ENCODE results near the gene SPTBN4.
"Not testable (repeated sequence)": the region's sequence is repeated elsewhere in the genome, so short reads cannot be mapped to it uniquely, and the experiment has no call there.

Gene SPTBN4

DNA sequence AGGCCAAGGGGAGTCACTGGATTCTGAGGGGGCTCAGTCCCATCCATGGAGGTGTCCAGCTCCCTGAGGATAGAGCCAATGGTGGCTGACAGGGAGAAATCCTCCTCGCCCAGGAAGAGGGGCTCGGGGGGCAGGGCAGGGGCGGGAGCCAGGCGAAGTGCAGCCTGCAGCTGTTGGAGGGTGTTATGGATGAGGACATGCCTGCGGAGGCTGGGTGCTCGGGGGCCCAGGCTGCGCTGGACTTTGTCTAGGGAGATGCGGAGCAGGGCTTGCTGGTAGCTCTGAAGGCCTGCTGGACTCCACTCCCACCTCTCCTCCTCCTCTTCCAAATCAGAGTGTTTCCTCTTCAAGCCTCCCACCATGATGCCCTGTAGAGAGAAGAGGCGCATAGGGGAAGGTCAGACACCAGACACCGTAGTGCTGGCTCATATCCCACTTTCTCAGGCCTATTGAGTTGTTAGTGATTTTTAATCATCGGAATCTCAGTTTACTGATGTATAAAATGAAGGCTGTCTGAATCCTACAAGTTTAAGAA is 25.0 kb upstream of the SPTBN4 start:
- DNase-seq (ENCODE audit: low read depth): no peak

DNA sequence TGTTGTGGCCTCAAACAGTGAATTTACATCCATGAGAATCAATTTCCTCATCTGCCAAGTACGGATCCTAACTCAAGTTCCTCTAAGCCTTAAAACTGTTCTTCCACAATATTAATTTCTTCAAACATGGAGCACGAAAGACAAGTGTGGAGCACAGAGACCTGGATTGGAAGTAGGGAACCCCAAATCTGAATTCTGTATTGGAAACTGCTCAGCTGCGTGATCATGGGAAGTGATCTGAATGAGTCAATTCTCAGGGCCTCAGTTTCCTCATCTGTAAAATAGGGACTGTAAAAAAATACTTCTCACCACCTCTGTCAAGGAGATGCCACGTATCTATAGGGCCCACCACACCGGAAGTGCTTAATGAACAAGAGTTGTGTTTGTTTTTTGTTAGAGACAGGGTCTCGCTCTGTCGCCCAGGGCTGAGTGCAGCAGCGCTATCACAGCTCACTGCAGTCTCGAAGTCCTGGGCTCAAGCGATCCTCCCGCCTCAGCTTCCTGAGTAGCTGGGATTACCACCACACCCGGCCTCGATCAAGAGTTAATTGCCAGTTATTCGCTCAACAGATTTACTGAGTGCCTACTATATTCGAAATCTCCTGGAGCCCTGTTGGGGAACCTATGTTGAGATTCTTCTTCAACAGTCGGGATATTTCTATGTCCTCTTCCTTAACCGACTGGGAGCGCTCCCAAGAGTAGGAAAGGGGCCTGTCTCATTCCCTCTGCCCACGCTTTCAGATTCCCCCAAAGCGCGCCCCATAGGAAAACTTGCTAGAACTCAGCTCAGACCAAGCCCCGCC is 24.3 kb upstream of the SPTBN4 start:
- DNase-seq (ENCODE audit: low read depth): no peak

DNA sequence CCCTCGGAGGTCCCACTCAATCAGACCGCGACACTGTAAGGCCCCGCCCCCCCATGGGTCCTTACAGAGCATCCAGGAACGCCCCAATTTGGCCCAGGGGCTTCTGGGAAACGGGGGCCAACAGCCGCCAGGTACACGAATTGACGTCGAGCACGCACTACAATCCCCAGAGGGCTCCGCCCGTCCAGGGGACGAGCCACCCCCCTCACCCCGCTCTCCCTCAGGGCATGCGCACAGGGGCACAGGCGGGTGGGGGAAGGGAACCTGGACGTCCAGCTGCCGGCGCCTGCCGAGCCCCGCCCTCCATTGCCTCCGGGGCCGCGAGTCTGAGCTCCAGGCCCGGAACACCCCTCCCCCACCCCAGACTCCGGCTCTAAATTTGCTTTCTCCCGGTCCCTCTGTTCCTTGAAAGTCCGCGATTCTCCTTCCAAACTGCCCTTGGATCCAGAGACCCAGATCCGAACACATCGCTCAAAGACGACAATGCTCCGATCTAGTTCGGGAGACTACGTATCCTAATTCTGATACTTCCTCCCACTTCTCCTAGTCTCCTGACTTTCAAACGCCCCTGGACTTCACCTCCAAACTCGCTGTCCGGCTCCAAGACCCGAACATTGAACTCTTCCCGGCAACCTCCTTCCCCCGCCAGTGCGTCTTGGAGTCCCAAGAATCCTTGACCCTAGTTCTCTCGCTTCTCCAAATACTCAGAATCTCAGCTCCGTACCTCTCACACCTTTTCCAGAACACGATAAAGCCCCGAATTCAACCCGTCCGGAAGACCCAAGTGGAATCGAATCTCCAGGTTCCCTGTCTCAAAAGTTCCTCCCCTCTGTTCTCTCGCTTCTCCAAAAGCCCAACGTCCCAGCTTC is 23.4 kb upstream of the SPTBN4 start:
- DNase-seq (ENCODE audit: low read depth): peak; percentile 100

DNA sequence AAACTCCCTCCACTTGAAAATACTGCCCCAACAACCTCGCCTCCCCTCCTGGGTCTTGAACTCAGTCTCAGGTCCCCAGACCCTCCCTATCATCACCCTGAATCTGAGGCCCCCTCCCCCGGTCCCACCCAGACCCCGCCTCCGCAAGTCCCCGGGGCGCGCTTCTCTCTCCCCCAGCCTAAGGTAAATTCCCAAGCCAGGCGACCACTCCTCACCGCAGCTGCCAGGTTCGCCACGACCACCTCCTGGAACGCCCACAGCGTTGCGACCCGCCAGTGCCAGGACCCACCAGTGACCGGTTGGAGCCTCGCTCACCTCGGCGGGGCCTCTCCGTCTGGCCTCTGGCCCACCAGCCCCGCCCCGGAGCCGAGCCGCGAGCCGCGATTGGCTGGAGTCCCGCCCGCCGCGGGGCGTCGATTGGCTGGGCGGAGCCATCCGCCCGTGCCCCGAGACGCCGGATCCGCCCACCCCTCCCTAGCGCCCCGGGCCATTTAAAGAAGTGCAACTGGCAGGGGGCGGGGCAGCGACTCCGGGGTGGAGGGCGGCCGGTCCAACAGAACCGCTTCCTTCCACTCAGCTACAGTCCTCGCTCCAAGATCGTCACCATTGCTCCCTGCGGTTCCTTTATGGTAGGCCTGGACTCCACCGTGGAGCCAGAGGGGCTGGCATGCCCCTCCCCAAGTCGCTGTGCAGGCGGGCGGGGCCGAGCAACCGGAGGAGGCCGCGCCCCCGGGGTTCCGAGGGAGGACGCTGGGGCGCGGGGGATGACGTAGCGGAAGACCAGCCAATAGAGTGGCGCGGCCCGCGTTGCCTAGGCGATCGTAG is 22.6 kb upstream of the SPTBN4 start, which contains the start of gene SERTAD3:
TSS of gene SERTAD3 (minus strand) at position 336 of the 825 bp plus-strand sequence. CDS start 2,255 bp downstream, outside the sequence.
- DNase-seq (ENCODE audit: low read depth): peak; percentile 94

DNA sequence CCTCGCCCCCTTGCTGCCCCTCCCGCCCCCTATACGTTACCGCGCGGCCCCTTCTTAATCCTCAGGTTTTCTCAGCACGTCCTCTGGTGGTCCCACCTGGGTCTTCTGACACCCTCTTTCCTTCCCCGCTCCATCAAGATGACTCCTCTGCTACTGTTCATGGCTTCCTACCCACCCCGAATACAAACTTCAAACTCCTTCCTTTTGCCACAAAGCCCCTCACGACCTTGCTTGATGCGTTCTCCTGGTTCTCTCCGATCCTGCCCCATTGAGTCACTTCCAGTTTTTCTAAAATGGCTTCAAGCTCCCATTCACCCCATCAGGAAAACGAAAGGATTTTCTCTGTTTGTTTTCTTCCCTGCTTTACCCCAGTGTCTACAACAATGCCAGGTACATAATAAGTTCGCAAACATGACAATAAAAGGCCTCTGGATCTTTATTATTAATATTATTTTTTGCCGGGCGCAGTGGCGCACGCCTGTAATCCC is 21.9 kb upstream of the SPTBN4 start:
- DNase-seq (ENCODE audit: low read depth): no peak

DNA sequence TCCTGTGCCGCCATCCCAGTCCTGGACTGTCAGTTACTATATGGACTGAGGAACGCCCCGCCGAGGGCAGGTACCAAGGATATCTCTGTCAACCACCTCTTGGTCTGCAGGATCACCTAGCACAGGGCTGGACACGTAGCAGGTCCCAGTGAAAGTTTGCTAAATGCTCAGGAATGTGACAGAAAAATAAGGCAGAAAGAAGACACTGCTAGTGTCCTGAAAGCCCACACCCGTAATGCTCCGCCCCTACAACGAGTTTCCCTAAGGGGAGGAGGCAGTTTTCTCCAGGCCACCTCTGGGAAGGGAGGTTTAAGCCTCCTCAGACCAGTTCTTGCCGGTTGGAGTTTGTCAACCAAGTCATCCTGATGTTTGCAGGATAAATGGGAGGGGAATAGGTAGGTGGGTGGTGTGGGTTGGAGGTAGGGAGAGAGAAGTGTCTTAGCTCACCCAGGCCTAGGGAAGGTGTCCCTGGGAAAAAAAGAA is 21.0 kb upstream of the SPTBN4 start:
- peak; percentile 34 for DNase-seq (ENCODE audit: low read depth)

DNA sequence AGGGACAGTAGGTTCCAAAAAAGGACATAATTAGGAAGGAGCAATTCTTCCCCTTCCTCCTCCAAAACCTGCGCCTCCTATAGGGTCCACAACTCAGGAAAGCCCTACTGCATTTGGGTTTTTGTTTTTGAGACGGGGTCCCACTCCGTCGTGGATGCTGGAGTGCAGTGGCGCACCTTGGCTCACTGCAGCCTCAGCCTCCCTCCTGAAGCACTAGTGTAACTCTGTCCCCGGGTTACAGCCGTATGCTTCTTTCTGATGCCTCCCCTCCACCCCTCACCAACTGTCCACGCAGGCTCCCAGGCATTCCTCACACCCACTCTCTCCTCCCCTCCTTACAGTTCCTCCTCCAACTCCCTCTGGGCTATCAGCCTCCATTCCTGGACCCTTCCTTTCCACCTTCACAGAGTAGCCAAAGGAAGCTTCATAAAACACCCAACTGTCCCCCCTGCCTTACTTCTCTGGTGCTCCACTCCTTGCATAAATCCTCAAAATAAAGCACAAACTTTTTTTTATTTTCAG is 20.5 kb upstream of the SPTBN4 start:
- no peak for DNase-seq (ENCODE audit: low read depth)

DNA sequence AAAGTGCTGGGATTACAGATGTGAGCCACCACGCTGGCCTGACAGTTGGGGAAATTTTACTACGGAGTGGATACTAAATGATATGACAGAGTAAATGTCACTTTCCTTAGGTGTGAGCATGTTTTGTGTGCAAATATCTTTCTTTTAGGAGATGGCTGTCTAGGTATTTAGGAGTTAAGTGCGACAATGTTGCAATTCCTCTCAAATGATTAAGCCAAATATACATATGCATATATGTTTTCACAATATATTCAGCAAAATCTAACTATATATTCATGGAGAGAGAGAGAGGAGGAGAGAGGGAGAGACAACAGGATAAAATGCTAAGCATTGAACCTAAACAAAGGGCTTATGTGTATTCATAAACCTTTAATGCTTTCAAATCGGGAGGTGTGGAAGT is 17.3 kb upstream of the SPTBN4 start:
- DNase-seq (ENCODE audit: low read depth): no peak

DNA sequence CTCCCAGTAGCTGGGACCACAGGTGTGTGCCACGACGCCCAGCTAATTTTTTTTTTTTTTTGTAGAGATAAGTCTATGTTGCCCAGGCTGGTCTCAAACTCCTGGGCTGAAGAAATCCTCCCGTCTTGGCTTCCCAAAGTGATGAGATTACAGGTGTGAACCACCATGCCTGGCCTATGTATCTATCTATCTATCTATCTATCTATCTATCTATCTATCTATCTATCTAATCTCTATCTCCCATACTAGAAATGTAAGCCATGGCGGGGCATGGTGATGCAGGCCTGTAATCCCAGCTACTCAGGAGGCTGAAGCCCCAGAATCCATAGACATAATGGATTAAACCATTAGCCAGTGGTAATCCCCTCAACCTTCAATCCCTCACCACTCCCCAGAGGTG is 16.1 kb upstream of the SPTBN4 start:
- DNase-seq (ENCODE audit: low read depth): no peak

DNA sequence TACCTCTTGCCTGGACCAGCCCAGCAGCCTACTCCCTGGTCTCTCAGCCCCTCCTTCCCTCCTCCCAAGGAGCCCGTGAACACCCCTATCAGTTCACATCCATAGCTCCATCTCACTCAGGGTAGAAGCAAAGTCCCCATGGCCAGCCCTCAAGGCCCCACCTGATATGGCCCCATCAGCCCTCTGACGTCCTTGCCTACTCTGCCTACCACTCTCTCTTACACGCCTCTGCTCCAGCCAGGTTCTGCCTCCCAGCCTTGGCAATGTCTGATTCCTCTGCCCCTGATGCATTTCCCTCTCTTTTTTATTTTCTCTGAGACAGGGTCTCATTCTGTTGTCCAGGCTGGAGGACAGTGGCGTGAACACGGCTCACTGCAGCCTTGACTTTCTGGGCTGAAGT is 14.8 kb upstream of the SPTBN4 start:
- no peak for DNase-seq (ENCODE audit: low read depth)

DNA sequence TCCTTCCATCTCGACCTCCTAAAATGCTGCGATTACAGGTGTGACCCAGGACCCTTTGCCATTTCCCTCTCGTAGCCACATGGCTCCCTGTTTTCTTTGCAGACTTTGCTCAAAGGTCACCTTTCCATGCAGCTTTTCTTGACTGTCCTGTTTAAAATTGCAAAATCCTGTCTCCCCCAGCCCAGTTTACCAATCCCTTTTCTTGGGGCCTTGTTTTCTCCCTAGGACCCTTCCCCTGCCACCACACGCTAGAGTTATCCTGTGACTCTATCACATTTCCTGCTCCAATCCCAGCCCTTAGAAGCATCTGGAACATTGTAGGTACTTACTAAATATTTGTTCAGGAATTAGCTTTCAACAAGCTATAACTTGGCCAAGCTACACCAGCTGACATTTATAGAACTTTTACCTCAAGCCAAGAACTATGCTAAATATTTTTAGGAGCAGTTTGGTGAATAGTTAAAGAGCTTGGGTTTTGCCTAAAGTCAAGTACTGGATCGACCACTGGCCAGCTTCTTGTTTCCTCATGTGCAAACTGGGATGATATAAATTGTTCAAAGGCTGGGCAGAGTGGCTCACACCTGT is 13.6 kb upstream of the SPTBN4 start:
- no peak for DNase-seq (ENCODE audit: low read depth)

DNA sequence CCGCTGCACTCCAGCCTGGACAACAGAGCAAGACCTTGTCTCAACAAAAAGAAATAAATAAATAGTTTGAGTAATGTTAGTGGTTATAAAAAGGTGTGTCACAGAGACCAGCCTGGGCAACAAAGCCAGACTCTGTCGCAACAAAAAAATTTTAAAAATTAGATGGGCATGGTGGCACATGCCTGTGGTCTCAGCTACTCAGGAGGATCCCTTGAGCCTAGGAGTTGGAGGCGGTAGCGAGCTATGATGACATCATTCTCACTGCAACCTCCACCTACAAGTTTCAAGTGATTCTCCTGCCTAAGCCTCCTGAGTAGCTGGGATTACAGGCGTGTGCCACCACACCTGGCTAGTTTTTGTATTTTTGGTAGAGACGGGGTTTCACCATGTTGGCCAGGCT is 12.9 kb upstream of the SPTBN4 start:
- not testable (repeated sequence) for DNase-seq (ENCODE audit: low read depth)

DNA sequence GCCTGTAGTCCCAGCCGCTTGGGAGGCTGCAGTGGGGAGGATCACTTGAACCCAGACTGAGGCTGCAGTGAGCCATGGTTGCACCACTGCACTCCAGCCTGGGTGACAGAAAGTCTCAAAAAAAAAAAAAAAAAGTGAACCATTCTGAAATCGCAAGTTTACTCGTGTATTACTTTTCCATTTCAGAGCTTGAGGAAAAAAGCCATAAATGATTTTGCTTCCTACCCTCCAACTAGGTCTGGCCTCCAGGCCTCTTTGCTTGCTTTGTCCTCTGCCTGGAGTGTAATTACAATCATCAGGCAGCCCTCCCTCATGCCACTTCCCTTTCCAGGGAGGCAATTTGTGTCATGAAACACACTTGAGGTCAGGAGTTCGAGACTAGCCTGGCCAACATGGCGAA is 9.8 kb upstream of the SPTBN4 start:
- no peak for DNase-seq (ENCODE audit: low read depth)

DNA sequence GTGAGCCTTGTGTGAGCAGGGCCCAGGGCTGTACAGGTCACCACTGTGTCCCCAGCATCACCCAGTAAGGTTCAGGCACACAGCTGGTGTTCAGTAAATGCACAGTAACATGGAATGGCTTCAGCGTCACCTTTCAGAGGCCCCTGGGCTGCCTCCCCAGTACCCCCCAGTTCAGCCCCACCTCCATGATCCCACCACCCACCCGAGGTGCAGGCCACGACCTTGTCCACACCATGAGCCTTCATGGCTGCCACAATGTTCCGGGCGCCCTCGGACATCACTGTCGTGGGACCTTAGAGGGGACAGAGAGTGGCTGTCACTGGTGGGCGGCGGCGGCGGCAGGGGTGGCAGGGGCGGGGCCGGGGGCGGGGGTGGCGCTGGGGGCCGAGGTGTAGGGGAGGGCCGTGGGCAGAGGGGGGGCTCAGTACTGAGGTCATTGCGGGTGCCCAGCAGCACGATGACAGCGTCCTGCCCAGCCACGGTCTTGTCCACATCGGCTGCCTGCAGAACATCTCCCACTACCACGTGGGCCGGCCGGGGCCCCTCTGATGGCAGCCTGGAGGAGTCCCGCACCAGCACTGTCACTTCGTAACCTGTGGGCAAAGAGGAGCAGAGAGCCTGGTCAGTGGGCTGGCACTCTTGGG is 8.7 kb upstream of the SPTBN4 start:
- DNase-seq (ENCODE audit: low read depth): no peak

DNA sequence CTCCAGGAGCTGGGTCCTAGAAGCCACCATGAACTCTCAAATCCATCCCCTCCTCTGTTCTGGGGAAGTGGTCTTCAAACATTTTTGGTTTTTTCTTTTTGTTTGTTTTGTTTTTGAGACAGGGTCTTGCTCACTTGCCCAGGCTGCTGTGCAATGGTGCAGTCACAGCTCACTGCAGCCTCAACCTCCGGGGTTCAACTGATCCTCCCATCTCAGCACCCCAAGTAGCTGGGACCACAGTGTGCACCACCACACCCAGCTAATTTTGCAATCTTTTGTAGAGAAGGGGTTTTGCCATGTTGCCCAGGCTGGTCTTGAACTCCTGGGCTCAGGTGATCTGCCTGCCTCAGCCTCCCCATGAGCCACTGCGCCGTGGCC is 8.2 kb upstream of the SPTBN4 start:
- no peak for DNase-seq (ENCODE audit: low read depth)

DNA sequence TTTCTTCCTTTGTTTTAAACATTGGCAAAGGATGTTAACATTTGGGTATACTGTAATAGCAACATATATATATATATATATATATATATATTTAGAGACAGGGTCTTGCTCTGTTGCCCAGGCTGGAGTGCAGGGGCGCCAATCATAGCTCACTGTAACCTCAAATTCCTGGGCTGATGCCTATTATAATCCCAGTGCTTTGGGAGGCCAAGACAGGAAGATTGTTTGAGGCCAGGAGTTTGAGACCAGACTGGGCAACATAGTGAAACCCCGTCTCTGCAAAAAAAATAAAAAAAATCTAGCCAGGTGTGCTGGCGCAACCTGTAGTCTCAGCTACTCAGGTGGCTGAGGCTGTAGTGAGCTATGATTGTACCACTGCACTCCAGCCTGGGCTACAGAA is 6.6 kb upstream of the SPTBN4 start:
- no peak for DNase-seq (ENCODE audit: low read depth)

DNA sequence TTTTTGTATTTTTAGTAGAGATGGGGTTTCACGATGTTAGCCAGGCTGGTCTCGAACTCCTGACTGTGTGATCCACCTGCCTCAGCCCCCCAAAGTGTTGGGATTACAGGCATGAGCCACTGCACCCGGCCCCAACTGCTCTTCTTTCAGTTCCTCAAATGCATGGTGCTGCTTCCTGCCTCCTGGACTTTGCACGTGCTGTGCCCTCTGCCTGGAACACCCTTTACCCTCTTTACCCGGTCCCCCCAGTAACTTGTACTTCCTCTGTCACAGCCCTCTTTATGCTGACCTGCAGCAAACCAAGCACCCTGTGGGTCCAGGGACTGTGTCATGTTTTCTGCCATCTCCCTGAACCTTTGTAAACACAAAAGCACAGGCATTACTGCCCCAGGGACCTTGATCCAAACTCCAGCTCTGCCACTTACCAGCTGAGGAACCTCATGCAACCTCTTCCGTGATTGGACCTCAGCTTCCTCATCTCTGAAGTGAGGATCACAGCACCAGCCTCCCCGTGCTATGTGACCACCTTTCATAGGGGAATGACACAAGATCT is 5.1 kb upstream of the SPTBN4 start:
- no peak for DNase-seq (ENCODE audit: low read depth)

DNA sequence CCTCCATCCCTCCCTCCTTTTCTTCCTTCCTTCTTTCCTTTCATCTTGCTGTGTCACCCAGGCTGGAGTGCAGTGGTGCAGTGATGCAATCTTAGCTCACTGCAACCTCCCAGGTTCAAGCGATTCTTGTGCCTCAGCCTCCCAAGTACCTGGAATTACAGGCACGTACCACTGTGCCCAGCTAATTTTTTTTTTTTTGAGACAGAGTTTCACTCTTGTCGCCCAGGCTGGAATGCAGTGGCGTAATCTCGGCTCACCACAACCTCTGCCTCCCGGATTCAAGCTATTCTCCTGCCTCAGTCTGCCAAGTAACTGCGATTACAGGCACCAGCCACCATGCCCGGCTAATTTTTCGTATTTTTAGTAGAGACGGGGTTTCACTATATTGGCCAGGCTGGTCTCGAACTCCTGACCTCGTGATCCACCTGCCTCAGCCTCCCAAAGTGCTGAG is 3.2 kb upstream of the SPTBN4 start:
- DNase-seq (ENCODE audit: low read depth): peak; percentile 36

DNA sequence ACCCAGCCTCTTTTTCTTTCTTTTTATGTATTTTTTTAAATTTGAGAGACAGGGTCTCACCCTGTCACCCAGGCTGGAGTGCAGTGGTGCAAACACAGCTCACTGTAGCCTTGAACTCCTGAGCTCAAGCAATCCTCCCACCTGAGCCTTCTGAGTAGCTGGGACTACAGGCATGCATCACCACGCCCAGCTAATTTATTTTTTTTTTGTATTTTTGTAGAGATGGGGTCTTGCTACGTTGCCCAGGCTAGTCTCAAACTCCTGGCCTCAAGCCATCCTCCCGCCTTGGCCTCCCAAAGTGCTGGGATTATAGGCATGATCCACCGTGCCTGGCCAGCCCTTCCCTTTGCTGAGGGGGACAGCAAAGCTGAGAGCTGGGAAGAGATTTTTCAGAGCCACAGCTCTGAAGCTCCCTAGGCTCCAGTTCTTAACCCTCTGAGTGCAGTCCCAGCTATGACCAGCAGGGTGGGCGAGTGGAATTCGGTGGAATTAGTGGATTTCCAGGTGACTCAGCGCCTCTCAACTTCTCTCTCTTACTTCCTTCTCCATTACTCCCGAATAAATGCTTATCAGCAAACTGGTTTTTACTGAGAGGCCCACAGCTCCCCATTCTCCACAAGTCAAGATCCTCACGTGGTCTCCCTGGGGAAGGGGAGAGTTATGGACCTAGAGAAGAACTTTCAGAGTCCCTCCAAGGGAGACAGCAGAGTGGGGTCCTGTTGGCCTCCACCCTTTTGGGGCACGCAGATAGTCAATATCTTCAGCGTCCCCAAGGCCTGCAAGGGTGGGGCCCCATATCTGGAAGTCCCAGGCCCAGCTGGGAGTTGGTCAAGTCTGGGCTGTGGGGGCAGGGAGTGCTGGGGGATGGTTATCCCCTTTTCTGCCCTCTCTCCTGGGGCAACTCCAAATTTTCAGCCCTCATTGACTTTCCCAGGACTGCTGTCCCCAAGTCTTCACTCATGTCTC is 2.5 kb upstream of the SPTBN4 start:
- peak; percentile 89 for DNase-seq (ENCODE audit: low read depth)

Measured in iris pigment epithelial cell (primary cell).